ENCODE results near the gene GNAZ.

GNAZ gene

DNA sequence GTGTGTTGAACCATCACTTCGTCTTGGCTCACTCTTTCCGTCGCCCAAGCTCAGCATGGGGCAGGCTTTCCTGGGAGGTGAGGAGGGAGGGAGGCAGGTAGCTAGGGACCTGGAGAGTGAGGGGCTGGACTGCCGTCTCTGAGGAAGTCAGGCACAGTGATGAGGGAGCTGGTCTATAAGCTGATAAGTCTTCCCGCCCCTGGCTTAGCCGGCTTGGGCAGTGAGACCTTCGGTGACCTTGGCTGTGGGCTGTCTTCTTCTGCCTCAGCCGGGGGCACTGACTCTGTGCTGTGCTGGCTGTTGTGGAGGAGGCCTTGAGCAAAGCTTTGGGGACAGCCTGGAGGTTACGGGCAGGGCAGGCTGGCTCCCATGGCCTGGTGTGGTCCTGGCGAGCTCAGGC, 18.7 kb downstream of the GNAZ start:
- TF ChIP-seq TAF1 (IDR thresholded peaks at IDR 0.05; ENCODE audit: low read depth, low read length) (no peak), POU2F2 (IDR thresholded peaks at IDR 0.05; ENCODE audit: low read depth, low read length) (no peak), SPI1 (IDR thresholded peaks at IDR 0.05; ENCODE audit: low read depth, low read length) (no peak), POLR2AphosphoS5 (IDR thresholded peaks at IDR 0.05; ENCODE audit: low read depth, low read length) (no peak), POLR2A (IDR thresholded peaks at IDR 0.05; ENCODE audit: low read depth, low read length) (no peak), PAX5 (IDR thresholded peaks at IDR 0.05; ENCODE audit: insufficient read depth, low read length, severe bottlenecking) (no peak)
- FAIRE-seq (no peak), DNase-seq (ENCODE audit: insufficient read length, low spot score) (no peak)

DNA sequence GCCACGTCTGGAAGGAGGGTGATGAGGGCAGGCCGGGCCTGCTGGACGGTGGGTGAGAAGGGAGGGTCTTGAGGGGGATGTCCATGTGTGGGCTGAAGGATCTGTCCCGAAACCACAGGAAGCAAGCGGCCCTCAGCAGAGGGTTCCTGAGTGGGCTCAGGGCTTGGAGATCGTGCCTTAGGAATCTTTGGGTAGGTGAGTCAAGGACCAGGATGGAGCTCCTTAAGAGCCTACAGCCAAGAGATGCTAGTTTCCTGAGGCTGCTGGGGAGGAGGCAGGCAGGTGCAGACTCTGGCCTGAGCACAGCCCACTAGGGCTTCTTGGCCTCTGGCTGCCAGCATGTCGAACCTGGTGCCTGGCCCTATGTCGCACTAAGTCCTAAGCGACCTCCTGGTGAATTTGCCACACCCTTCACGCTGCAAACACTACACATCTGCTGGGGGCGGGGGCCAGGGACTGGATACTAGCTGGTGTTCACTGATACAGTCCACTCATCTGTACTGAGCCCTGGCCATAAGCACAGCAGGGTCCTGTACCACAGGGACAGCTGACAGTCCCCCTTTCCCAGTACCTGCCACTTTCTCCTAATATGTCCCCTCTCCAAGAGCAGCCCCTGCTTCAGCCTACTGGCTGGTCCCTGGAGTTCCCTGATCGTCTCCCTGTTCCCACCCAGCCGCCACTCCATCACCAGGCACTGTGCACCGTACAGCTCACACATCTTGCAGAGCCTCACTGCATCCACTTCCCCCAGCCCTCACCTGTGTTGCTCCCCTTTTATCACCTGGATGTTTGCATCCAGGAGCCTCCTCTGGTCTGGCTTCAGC, 19.5 kb downstream of the GNAZ start:
- no peak for DNase-seq (ENCODE audit: insufficient read length, low spot score)
- no peak for FAIRE-seq
- TF ChIP-seq POLR2AphosphoS5 (IDR thresholded peaks at IDR 0.05; ENCODE audit: low read depth, low read length) (no peak), POLR2A (IDR thresholded peaks at IDR 0.05; ENCODE audit: low read depth, low read length) (no peak), SPI1 (IDR thresholded peaks at IDR 0.05; ENCODE audit: low read depth, low read length) (no peak), TAF1 (IDR thresholded peaks at IDR 0.05; ENCODE audit: low read depth, low read length) (no peak), PAX5 (IDR thresholded peaks at IDR 0.05; ENCODE audit: insufficient read depth, low read length, severe bottlenecking) (no peak), POU2F2 (IDR thresholded peaks at IDR 0.05; ENCODE audit: low read depth, low read length) (no peak)

DNA sequence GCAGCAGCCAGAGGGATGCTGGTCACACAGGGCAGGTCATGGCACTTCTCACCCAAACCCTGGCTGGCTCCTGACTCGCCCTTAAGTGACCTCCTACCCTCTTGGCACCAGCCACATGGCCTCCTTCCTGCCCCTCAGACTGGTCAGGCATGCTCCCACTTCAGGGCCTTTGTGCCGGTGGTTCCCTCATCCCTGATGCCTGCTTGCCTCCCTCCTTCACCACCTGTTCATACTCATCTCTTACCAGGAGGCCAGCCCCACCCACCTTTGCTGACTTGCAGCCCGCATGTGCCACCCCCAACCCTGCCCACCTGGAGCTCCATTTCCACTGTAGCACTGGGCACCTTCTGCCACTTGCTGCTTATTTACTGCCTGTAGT, 20.1 kb downstream of the GNAZ start:
- TF ChIP-seq POLR2A (IDR thresholded peaks at IDR 0.05; ENCODE audit: low read depth, low read length) (no peak), POU2F2 (IDR thresholded peaks at IDR 0.05; ENCODE audit: low read depth, low read length) (no peak), TAF1 (IDR thresholded peaks at IDR 0.05; ENCODE audit: low read depth, low read length) (no peak), SPI1 (IDR thresholded peaks at IDR 0.05; ENCODE audit: low read depth, low read length) (no peak), POLR2AphosphoS5 (IDR thresholded peaks at IDR 0.05; ENCODE audit: low read depth, low read length) (no peak), PAX5 (IDR thresholded peaks at IDR 0.05; ENCODE audit: insufficient read depth, low read length, severe bottlenecking) (no peak)
- FAIRE-seq (no peak), DNase-seq (ENCODE audit: insufficient read length, low spot score) (no peak)

DNA sequence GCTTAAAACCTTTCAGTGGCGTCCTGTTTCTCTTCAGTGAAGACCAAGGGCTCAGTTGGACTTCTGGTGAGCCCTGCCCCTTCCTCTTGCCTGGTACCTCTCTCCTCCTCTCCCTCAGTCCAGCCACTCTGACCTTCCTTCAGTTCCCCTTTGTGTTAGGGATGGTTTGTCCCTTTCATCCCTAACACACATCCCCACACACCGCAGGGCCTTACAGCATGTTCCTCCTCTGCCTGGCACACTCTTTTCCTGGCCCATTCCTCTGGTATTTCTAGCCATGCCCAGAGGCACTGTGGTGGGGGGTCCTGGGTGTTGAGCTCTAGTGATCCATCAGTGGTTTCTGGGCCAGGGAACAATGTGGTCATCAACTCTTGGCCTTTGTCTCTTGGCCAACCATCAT, 21.4 kb downstream of the GNAZ start:
- FAIRE-seq (no peak), DNase-seq (ENCODE audit: insufficient read length, low spot score) (no peak)
- TF ChIP-seq PAX5 (IDR thresholded peaks at IDR 0.05; ENCODE audit: insufficient read depth, low read length, severe bottlenecking) (no peak), SPI1 (IDR thresholded peaks at IDR 0.05; ENCODE audit: low read depth, low read length) (no peak), TAF1 (IDR thresholded peaks at IDR 0.05; ENCODE audit: low read depth, low read length) (no peak), POU2F2 (IDR thresholded peaks at IDR 0.05; ENCODE audit: low read depth, low read length) (no peak)

DNA sequence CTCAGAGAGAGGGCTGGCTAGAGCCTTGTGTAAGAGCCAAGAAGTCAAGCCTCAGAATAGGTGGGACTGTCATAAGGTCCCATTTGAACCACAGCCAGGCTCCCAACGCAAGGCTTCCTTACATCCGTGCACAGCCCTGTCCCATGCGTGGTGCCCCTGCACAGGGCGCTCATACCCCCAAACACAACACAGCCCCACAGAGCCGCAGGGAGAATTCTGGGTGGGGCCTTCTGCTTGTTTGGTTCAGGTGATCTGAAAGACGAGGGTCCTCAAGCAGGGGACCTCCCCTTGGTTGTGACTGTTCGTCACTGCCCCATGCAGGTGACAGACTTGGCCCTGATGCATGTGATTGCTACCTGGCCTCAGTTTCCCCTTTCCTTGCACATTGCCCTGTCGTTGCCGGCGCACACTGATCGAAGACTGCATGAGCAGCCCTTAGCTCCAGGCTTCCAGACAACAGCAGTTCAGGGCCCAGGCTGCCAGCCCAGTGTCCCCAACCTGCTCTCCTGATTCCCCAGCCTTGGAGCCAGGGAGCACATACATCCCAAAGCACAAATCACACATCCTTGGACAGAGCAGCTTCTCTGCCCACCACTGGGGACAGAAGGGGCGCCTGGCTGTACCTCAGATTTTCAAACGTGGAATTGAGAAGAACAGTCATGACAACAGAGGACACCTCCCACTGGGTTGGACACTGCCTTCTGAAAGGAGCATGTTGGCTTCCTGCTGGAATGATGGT, 22.1 kb downstream of the GNAZ start:
- DNase-seq (ENCODE audit: insufficient read length, low spot score) (no peak), FAIRE-seq (no peak)
- TF ChIP-seq TAF1 (IDR thresholded peaks at IDR 0.05; ENCODE audit: low read depth, low read length) (no peak), POU2F2 (IDR thresholded peaks at IDR 0.05; ENCODE audit: low read depth, low read length) (no peak), POLR2A (IDR thresholded peaks at IDR 0.05; ENCODE audit: low read depth, low read length) (no peak), SPI1 (IDR thresholded peaks at IDR 0.05; ENCODE audit: low read depth, low read length) (no peak), PAX5 (IDR thresholded peaks at IDR 0.05; ENCODE audit: insufficient read depth, low read length, severe bottlenecking) (no peak), POLR2AphosphoS5 (IDR thresholded peaks at IDR 0.05; ENCODE audit: low read depth, low read length) (no peak)

DNA sequence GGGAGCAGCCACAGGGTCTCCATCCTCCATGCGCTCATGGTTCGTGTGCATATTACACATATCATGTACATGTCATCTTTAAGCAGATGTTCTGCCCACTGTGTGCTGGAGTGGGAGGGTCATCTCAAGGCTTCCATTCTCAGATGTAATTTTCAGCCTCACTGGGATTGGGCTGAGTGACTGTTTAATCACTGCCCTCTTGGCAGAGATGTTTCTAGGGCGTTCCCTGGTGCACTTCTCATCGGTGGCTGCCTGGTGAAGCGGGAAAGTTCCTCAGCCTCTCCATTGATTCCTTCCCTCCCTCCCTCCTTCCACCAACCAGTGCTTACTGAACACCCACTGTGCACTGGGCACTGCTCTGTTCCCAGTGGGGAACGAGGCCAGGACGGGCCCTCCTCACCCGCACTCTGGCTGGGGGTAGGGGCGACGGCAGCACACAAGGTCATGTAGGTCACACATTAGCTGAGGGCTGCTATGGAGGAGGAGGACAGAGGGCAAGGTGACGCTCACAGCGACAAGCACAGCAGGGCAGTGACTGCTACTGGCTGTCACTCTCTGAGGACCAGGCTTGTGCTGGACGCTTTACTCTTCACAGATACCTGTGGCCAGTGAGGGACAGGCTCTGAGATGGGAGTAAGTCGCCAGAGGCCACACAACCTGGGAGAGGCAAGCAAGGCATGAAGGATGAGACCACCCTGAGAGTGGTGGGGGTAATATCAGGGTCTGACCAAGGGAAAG, 22.9 kb downstream of the GNAZ start:
- FAIRE-seq (no peak), DNase-seq (ENCODE audit: insufficient read length, low spot score) (no peak)
- no peak for TF ChIP-seq PAX5 (IDR thresholded peaks at IDR 0.05; ENCODE audit: insufficient read depth, low read length, severe bottlenecking)
- no peak for TF ChIP-seq POLR2A (IDR thresholded peaks at IDR 0.05; ENCODE audit: low read depth, low read length)
- no peak for TF ChIP-seq POU2F2 (IDR thresholded peaks at IDR 0.05; ENCODE audit: low read depth, low read length)
- no peak for TF ChIP-seq SPI1 (IDR thresholded peaks at IDR 0.05; ENCODE audit: low read depth, low read length)

DNA sequence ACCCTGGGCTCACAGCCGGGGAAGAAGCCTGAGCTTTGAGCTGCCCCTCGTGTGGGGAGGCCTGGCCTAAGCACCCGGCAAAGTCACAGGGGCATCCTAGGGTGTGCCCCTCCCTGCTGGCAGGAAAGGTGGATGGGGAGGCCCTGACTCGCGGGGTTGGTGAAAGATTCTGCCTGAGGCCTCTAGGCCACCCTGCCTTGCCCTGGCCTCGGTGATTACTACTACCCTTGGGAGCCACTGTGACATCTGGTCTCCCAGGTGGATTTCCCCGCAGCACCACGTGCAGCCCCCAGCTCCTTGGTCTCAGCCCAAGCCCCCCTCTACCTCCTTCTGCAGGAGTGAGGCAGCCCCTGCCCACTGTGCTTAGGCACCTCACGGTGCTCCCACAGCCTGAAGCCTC, 23.9 kb downstream of the GNAZ start:
- DNase-seq (ENCODE audit: insufficient read length, low spot score): no peak

DNA sequence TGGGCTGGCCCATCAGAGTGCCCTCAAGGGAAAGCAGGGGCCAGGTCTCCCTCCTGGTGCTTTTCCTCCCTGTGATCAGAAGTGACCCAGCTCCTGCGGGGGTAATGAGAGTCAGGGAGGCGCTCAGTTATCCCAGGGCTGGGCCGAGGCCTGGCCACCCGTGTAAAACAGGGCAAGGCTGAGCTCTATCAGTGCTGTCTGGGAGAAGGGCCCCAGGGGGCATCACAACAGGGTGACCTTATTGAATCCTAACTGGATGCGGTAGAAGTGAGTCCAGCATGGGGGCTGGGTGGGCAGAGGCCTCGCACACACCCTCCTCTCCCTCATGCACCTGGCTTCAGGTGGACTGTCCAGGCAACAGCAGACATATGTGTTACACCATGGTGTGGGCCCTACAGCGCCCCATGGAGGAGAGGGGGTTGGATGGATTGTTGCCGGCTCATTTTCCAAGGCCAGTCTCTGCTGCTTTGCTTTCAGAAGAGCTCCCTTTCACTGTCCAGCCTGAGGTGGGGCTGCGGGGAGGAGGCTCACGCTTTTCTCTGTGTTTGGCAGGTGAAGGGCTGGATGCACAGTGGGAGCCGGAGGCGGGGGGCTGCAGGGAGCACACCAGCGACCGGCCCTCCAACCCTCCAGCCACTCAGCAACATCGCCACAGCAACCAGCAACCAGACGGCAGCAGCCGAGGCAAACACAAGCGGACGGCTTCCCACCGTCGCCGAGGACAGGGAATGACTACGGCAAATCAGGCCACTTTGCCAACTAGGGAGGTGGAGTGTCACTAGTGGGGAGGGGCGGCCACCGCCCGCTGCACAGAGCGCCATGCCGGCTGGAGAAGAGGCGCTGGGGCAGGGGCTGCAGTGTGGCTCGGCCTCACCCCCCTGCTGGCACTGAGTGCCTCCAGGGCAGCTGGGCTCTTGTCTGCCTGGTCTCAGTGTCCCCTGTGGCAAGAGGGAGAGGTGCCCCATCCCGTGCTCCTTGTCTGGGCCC, 24.7 kb downstream of the GNAZ start:
- no peak for FAIRE-seq
- TF ChIP-seq POLR2A (IDR thresholded peaks at IDR 0.05; ENCODE audit: low read depth, low read length) (no peak), POU2F2 (IDR thresholded peaks at IDR 0.05; ENCODE audit: low read depth, low read length) (no peak)
- DNase-seq (ENCODE audit: insufficient read length, low spot score): no peak

More for the DNA sequence above, 23.9 kb downstream of the GNAZ start:
- TF ChIP-seq POLR2AphosphoS5 (IDR thresholded peaks at IDR 0.05; ENCODE audit: low read depth, low read length) (no peak), SPI1 (IDR thresholded peaks at IDR 0.05; ENCODE audit: low read depth, low read length) (no peak), TAF1 (IDR thresholded peaks at IDR 0.05; ENCODE audit: low read depth, low read length) (no peak), POU2F2 (IDR thresholded peaks at IDR 0.05; ENCODE audit: low read depth, low read length) (no peak), PAX5 (IDR thresholded peaks at IDR 0.05; ENCODE audit: insufficient read depth, low read length, severe bottlenecking) (no peak), POLR2A (IDR thresholded peaks at IDR 0.05; ENCODE audit: low read depth, low read length) (no peak)
- FAIRE-seq: no peak

Data from GM12891 (cell line).